HG02588 (cell line): ENCODE data around the gene OPCML.

Experiments
- ATAC-seq: cut with Tn5 transposase; IDR thresholded peaks from one replicate; pipeline ENCODE4 v1.9.1; 2021; ENCODE audit warnings: mild to moderate bottlenecking, moderate library complexity; ENCODE audit not compliant: unreplicated experiment

OPCML gene

GRCh38 chr11:132999516-132999915 is 532.8 kb downstream of the OPCML start:
- no peak for ATAC-seq

- ATAC-seq = no peak
These were observed 533.3 kb downstream of the OPCML start for GRCh38 chr11:132999031-132999430.

- ATAC-seq = no peak
These were observed 534.9 kb downstream of the OPCML start for GRCh38 chr11:132997396-132997795.

- ATAC-seq = no peak
These were observed 537.3 kb downstream of the OPCML start for GRCh38 chr11:132994966-132995365.

- no peak for ATAC-seq
These were observed 538.3 kb downstream of the OPCML start for GRCh38 chr11:132993991-132994502.

GRCh38 chr11:132992838-132993631 is 539.3 kb downstream of the OPCML start:
- no peak for ATAC-seq

- no peak for ATAC-seq
These were observed 543.9 kb downstream of the OPCML start for GRCh38 chr11:132988411-132988810.

- no peak for ATAC-seq
These were observed 544.4 kb downstream of the OPCML start for GRCh38 chr11:132987936-132988335.

- no peak for ATAC-seq
These were observed 548.7 kb downstream of the OPCML start for GRCh38 chr11:132983641-132983978.

GRCh38 chr11:132982772-132983640 is 549.3 kb downstream of the OPCML start:
- no peak for ATAC-seq

GRCh38 chr11:132981131-132981956 is 551.0 kb downstream of the OPCML start:
- no peak for ATAC-seq

GRCh38 chr11:132980670-132981069 is 551.6 kb downstream of the OPCML start:
- no peak for ATAC-seq

- ATAC-seq = no peak
These were observed 554.6 kb downstream of the OPCML start for GRCh38 chr11:132977746-132978145.

GRCh38 chr11:132977241-132977640 is 555.1 kb downstream of the OPCML start:
- no peak for ATAC-seq

- ATAC-seq = no peak
These were observed 556.2 kb downstream of the OPCML start for GRCh38 chr11:132976115-132976514.

GRCh38 chr11:132973686-132974085 is 558.6 kb downstream of the OPCML start:
- ATAC-seq = no peak

GRCh38 chr11:132972565-132972964 is 559.7 kb downstream of the OPCML start:
- no peak for ATAC-seq

- ATAC-seq = no peak
These were observed 561.0 kb downstream of the OPCML start for GRCh38 chr11:132971351-132971750.

GRCh38 chr11:132969892-132970291 is 562.4 kb downstream of the OPCML start:
- ATAC-seq = no peak

- no peak for ATAC-seq
These were observed 570.3 kb downstream of the OPCML start for GRCh38 chr11:132962041-132962440.

GRCh38 chr11:132961453-132961852 is 570.8 kb downstream of the OPCML start:
- ATAC-seq = no peak
